ENCODE results near the gene FAM47B.

FAM47B gene

DNA sequence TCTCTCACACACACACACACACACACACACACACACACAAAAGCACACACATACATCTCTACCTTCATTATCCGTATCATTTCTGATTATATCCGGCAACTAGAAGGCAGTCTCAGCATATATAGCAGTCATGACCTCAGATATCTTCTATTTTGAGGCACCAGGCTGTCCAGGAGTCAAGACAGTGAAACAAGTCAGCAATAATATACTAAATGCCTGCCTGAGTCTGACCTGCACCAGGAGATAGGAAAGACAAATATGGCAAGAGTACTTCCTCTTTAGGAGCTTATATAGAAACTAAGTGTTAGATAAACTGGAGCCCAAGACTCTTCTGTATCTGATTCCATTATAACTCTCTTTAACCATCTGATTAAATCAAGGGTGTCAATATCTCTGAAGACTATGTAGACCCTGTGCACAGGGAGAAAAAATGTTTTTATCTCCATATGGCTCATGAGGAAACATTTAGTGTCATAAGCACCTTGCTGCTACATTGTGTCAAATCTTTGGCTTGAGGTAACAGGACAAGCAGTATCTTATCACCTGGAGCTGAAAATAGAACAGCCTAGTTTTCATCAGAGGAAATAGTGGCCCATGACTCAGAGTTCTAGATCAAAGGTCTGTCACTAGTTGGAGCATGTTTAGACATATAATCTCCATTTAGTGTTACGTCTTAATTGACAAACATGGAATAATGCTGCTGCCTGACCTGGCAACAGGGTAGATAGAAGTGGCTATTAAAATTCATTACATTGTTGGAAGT is 27.0 kb upstream of the FAM47B start:
- DNase-seq (ENCODE audit: extremely low read depth, insufficient read length): no peak
- TF ChIP-seq, protein P1, sequence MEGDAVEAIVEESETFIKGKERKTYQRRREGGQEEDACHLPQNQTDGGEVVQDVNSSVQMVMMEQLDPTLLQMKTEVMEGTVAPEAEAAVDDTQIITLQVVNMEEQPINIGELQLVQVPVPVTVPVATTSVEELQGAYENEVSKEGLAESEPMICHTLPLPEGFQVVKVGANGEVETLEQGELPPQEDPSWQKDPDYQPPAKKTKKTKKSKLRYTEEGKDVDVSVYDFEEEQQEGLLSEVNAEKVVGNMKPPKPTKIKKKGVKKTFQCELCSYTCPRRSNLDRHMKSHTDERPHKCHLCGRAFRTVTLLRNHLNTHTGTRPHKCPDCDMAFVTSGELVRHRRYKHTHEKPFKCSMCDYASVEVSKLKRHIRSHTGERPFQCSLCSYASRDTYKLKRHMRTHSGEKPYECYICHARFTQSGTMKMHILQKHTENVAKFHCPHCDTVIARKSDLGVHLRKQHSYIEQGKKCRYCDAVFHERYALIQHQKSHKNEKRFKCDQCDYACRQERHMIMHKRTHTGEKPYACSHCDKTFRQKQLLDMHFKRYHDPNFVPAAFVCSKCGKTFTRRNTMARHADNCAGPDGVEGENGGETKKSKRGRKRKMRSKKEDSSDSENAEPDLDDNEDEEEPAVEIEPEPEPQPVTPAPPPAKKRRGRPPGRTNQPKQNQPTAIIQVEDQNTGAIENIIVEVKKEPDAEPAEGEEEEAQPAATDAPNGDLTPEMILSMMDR (IDR thresholded peaks at IDR 0.05; ENCODE audit: insufficient read depth, low read length, poor library complexity, severe bottlenecking): no peak
- H3K36me3 ChIP-seq (ENCODE audit: control insufficient read depth, insufficient read depth, low read length): no peaks in the 10 kb centered on the region
- H3K27me3 ChIP-seq (replicated peaks; ENCODE audit: control insufficient read depth, insufficient read depth, low read length): no peaks in the 10 kb centered on the region
- no peak overlapping the region for H3K4me3 ChIP-seq (replicated peaks; ENCODE audit: low read depth, low read length)

GRCh38 chrX:34917146-34917545 is 25.4 kb upstream of the FAM47B start:
- no peaks in the 10 kb centered on the region for H3K27me3 ChIP-seq (replicated peaks; ENCODE audit: control insufficient read depth, insufficient read depth, low read length)
- DNase-seq (ENCODE audit: extremely low read depth, insufficient read length): no peak
- H3K36me3 ChIP-seq (ENCODE audit: control insufficient read depth, insufficient read depth, low read length): no peaks in the 10 kb centered on the region
- TF ChIP-seq, protein P1 (IDR thresholded peaks at IDR 0.05; ENCODE audit: insufficient read depth, low read length, poor library complexity, severe bottlenecking): no peak
- H3K4me3 ChIP-seq (replicated peaks; ENCODE audit: low read depth, low read length): no peak overlapping the region

- H3K36me3 ChIP-seq (ENCODE audit: control insufficient read depth, insufficient read depth, low read length): no peaks in the 10 kb centered on the region
- no peaks in the 10 kb centered on the region for H3K27me3 ChIP-seq (replicated peaks; ENCODE audit: control insufficient read depth, insufficient read depth, low read length)
- DNase-seq (ENCODE audit: extremely low read depth, insufficient read length): no peak
- TF ChIP-seq, protein P1 (IDR thresholded peaks at IDR 0.05; ENCODE audit: insufficient read depth, low read length, poor library complexity, severe bottlenecking): no peak
- H3K4me3 ChIP-seq (replicated peaks; ENCODE audit: low read depth, low read length): no peak overlapping the region
Measured at GRCh38 chrX:34918091-34918736, 24.4 kb upstream of the FAM47B start.

DNA sequence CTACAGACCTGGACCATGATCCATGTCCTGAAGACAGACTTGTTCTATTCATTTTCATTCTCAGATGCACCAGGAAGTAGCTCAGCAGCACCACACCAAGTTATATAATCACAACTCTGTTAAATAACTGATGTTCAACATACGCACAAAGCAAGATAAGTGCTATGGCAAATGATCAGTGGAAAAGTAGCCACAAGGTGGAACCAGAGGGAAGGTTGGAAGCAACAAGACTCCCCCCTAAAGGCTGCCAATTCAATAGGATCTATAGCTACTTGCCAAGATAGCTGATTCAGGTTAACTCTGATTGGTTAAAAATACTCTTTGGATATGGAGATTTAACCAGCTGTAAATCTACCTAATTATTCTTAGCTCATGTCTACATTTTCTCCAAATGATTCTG is 23.7 kb upstream of the FAM47B start:
- DNase-seq (ENCODE audit: extremely low read depth, insufficient read length): no peak
- Histone ChIP-seq H3K4me3 (replicated peaks; ENCODE audit: low read depth, low read length) (no peak overlapping the region), H3K36me3 (ENCODE audit: control insufficient read depth, insufficient read depth, low read length) (no peaks in the 10 kb centered on the region), H3K27me3 (replicated peaks; ENCODE audit: control insufficient read depth, insufficient read depth, low read length) (no peaks in the 10 kb centered on the region)
- TF ChIP-seq, protein P1 (IDR thresholded peaks at IDR 0.05; ENCODE audit: insufficient read depth, low read length, poor library complexity, severe bottlenecking): no peak

DNA sequence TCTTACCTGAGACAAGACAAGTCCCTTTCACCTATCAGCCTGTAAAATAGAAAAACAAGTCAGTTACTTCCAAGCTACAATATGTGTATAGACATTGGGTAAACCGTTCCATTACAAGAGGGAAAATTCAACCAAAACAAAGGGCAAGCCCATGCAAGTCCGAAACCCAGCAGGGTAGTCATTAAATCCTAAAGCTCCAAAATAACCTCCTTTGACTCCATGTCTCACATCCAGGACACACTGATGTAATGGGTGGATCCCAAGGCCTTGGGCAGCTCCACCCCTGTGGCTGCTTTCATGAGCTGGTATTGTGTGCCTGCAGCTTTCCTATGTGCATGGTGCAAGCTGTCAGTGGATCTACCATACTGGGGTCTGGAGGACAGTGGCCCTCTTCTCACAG is 14.7 kb upstream of the FAM47B start:
- Histone ChIP-seq H3K27me3 (replicated peaks; ENCODE audit: control insufficient read depth, insufficient read depth, low read length) (no peaks in the 10 kb centered on the region), H3K36me3 (ENCODE audit: control insufficient read depth, insufficient read depth, low read length) (no peaks in the 10 kb centered on the region), H3K4me3 (replicated peaks; ENCODE audit: low read depth, low read length) (no peak overlapping the region)
- TF ChIP-seq, protein P1 (IDR thresholded peaks at IDR 0.05; ENCODE audit: insufficient read depth, low read length, poor library complexity, severe bottlenecking): no peak
- DNase-seq (ENCODE audit: extremely low read depth, insufficient read length): no peak
